Measurements from ENCODE around the gene CNOT1.

GRCh38 chr16:58498341-58499091 is 131.1 kb downstream of the CNOT1 start:
- TF ChIP-seq, protein P1, sequence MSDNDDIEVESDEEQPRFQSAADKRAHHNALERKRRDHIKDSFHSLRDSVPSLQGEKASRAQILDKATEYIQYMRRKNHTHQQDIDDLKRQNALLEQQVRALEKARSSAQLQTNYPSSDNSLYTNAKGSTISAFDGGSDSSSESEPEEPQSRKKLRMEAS (IDR thresholded peaks at IDR 0.05; ENCODE audit: low read depth, low read length), result no peak
- TF ChIP-seq, protein P2, sequence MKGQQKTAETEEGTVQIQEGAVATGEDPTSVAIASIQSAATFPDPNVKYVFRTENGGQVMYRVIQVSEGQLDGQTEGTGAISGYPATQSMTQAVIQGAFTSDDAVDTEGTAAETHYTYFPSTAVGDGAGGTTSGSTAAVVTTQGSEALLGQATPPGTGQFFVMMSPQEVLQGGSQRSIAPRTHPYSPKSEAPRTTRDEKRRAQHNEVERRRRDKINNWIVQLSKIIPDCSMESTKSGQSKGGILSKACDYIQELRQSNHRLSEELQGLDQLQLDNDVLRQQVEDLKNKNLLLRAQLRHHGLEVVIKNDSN (IDR thresholded peaks at IDR 0.05; ENCODE audit: borderline replicate concordance, extremely low read length, insufficient read depth, low read depth, low read length), result no peak
- TF ChIP-seq EZH2 (IDR thresholded peaks at IDR 0.05; ENCODE audit: borderline replicate concordance, control insufficient read depth, low read depth, low read length), result no peak
- no peak for TF ChIP-seq SIN3A (IDR thresholded peaks at IDR 0.05; ENCODE audit: low read depth, low read length)
- TF ChIP-seq, protein P3, sequence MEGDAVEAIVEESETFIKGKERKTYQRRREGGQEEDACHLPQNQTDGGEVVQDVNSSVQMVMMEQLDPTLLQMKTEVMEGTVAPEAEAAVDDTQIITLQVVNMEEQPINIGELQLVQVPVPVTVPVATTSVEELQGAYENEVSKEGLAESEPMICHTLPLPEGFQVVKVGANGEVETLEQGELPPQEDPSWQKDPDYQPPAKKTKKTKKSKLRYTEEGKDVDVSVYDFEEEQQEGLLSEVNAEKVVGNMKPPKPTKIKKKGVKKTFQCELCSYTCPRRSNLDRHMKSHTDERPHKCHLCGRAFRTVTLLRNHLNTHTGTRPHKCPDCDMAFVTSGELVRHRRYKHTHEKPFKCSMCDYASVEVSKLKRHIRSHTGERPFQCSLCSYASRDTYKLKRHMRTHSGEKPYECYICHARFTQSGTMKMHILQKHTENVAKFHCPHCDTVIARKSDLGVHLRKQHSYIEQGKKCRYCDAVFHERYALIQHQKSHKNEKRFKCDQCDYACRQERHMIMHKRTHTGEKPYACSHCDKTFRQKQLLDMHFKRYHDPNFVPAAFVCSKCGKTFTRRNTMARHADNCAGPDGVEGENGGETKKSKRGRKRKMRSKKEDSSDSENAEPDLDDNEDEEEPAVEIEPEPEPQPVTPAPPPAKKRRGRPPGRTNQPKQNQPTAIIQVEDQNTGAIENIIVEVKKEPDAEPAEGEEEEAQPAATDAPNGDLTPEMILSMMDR (IDR thresholded peaks at IDR 0.05 in 2 of 3, conservative IDR thresholded peaks at IDR 0.05 in 1 of 3; ENCODE audit: control insufficient read depth in 2 of 3, extremely low read depth in 1 of 3, insufficient read depth in 1 of 3, low read depth in 3 of 3, low read length in 3 of 3), result no peak
- no peak for TF ChIP-seq CHD1 (IDR thresholded peaks at IDR 0.05; ENCODE audit: low read depth, low read length)
- no peak for TF ChIP-seq MEF2A (IDR thresholded peaks at IDR 0.05; ENCODE audit: insufficient read depth, low read depth, low read length)
- no peak for TF ChIP-seq POLR2A (IDR thresholded peaks at IDR 0.05; ENCODE audit: low read depth, low read length)
- TF ChIP-seq ZNF384 (IDR thresholded peaks at IDR 0.05; ENCODE audit: borderline replicate concordance, low read depth, low read length), result no peak
